NCI-H2196 treated with DMSO at 0.1 percent for 48 hours (cell line): ENCODE data around the gene TP53BP2.

Experiments used
- DNase-seq: peaks from one replicate; lab custom pipeline; 2025; ENCODE audit not compliant: unreplicated experiment; lab: John Stamatoyannopoulos, UW

The TP53BP2 gene

DNA sequence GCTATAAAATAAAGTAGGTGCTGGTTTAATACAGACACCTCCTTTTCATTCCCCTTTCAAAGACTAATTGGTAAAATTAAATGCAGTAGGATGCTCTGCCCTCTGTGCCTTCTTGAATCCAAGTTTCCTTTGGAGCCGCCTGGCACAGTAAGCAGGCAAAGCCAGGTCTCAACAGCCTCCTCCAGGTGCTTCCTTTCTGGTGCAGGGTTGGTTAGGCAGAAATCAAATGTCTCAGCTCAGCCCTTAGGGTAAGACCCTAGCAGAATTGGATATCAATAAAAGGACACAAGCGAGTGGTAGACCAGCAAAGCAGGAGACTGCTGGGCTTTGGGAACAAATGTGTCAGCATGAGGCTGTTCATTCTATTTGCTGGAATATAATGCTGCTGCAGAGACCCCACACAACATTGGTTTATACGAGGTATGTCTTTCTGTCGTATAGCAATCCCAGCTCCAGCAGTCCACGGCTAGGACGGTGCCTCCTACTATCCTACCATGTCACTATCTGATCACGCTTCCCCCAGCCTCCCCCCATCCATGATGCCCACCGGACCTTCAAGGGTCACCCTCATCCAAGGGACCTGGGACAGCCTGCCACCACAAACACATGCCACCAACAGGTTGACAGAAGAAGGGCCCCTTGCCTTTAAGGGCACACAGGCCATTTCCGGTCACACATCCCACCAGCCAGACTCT lies 75.0 kb downstream of the TP53BP2 start:
- DNase-seq = no peak

DNA sequence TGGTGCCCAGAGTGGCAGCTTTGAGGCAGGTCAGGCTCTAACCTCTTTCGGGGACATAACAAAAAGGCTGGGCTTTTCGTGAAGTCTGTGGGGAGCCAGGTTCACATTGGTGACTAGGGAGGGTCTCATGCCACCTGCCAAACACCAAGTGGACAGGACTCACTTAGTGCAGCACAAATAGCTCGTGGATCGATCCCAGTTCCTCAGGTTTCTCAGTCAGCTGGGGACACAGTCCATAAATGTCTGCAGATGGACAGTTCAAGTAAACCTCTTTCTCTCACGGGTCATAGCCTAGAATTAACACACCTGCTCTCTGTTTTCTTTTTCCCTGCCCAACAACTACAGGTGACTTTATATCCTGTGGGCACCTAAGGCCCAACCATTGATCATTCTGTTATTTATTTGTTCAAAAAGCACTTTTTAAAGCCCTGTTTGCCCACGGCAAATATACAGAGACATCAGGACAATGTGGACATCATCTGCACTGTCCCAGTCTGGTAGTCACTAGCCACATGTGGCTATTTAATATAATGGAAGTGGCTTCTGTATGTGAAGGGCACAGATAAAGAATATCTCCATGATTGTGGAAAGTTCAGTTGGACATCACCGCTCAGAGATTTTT lies 79.9 kb downstream of the TP53BP2 start:
- DNase-seq = peak; percentile 19

- DNase-seq = peak; percentile 65
Measured at GRCh38 chr1:223765036-223765718, 80.6 kb downstream of the TP53BP2 start.

GRCh38 chr1:223763881-223764280 lies 81.9 kb downstream of the TP53BP2 start:
- DNase-seq = no peak

GRCh38 chr1:223763251-223763650 lies 82.5 kb downstream of the TP53BP2 start:
- DNase-seq = no peak

GRCh38 chr1:223761411-223761810 lies 84.3 kb downstream of the TP53BP2 start:
- no peak for DNase-seq

GRCh38 chr1:223760833-223761232 lies 84.9 kb downstream of the TP53BP2 start:
- no peak for DNase-seq

DNA sequence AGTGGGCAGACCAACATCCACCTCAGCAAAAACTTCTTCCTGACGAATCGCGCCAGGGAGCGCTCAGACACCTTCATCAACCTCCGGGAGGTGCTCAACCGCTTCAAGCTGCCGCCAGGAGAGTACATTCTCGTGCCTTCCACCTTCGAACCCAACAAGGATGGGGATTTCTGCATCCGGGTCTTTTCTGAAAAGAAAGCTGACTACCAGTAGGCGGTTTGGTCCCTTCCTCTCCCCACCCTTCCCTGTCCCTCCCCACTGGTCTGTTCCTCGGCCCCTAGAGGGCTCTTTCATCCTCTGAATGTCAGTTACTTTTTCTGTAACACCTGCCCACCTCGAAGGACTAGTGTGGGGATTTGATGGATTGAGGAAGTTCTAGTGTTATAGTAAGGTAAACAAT lies 86.5 kb downstream of the TP53BP2 start:
- no peak for DNase-seq

DNA sequence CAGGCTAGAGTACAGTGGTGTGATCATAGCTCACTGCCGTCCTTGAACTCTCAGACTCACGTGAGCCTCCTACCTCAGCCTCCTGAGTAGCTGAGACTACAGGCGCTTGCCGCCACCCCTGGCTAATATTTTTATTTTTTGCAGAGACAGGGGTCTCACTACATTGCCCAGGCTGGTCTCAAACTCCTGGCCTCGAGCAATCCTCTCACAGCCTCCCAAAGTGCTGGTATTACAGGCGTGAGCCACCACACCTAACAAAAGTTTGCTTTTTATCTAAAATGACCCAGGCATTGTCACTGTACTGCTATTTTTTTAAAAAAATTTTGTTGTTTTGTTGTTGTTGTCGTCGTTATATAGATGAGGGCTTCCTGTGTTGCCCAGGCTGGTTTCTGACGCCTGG lies 87.0 kb downstream of the TP53BP2 start:
- DNase-seq = no peak

DNA sequence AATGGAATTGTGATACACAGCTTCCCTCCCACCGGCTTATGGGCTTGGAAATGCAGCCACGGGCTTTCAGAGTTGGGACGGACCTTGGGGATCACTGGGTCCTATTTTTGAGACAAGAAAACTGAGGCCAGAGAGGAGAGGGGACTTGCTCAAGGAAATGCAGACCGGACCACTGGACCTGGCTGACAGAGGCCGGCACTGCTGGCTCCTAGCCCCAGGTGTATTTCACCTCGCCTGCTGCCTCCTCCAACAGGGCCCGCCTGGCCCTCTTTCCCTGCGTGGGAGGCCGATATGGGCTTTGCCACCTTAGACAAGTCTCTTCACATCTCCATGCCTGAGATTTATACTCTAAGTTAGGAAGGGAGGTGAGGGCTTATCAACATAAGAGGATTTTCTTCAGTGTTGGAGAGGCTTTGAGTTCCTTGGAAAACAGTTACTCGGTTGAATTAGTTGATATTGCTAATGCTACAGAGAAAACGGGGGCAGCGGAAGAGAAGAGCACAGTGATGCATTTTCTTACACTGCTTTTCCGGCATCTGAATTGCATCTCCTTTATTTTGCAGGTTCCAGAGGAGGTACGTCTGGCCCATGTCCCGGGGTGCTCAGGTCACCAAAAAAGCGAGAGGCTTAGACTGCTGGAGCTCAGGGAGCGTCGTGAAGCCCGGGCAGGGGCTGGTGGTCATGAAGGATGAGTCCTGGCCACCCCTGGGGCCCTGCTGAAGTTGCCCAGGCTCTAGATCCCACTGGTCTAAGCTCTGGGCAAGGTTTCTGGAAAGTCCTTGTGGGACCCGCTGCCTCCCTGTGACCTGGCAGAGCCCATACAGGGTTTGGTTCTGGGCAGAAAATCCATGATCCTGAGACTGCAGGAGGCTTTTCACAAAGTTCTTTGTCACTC lies 88.7 kb downstream of the TP53BP2 start:
- no peak for DNase-seq

GRCh38 chr1:223755992-223756775 lies 89.6 kb downstream of the TP53BP2 start:
- no peak for DNase-seq

DNA sequence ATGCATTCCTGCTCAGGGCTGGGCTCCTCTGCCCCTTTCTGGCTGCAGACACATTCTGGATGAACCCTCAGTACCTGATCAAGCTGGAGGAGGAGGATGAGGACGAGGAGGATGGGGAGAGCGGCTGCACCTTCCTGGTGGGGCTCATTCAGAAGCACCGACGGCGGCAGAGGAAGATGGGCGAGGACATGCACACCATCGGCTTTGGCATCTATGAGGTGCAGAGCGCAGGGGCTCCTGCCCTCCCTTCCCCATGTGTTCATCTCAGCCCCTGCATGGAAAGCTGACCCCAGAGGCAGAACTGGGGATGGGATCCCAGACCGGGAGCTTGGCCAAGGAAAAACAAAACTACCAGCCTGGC lies 90.3 kb downstream of the TP53BP2 start:
- DNase-seq = no peak

DNA sequence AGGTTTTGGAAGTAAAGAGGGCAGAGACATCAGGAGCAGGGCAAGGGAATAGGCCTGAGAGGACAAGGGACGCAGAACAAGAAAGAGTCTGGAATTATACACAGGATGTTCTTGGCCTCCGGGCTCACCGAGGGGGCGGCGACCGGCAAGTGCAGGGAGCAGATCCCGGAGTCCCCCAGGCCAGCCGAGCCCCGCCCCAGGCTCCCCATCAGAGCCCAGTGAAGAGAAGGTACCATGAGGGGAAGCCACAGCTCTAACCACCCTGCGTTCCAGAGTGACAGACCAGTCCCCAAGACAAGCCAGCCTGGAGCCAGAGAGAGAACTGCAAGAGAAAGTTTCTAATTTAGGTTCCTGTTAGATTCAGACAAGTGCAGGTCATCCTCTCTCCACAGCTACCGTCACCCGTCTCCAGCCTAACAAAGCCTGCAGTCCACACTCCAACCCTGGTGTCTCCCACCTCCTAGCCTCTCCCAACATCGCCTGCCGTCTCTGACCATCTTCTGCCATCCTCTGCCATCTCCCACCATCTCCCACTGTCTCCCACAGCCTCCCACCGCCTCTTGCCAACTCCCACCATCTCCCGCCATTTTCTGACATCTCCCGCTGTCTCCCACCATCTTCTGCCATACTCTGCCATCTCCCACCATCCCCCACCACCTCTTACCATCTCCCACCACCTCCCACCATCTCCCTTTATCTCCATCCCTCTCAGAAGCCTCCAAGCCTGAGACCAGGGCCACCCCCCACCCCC lies 90.9 kb downstream of the TP53BP2 start:
- DNase-seq = no peak

DNA sequence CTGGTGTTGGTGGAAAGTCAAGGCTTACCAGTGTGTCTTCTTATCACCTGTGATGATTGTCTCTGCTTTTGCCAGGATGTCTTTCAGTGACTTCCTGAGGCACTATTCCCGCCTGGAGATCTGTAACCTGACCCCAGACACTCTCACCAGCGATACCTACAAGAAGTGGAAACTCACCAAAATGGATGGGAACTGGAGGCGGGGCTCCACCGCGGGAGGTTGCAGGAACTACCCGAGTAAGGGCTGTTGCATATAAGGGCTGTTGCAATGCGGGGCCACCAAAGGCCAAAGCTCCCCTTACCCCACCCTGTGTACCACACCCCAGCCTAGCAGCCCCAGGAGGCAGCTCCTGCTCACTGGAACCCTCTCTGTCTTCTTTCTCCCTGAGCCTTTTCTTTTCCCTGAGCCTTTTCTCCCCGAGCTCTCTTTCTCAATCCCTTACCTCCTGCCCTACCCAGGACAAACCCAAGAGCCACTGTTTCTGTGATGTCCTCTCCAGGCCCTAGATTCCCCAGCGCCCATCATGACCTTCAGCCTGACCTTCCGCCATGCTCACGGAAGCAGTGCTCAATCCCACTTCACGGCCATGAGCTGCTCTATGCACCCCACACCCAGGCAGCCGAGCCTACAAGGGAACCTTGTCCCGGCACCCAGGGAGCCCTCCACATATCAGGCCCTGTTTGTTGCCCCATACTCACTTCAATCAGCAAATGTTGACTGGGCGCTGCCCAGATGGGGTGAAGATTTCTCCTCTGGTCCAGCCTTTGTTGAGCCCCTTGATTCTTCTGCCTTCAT lies 92.8 kb downstream of the TP53BP2 start:
- DNase-seq = no peak

DNA sequence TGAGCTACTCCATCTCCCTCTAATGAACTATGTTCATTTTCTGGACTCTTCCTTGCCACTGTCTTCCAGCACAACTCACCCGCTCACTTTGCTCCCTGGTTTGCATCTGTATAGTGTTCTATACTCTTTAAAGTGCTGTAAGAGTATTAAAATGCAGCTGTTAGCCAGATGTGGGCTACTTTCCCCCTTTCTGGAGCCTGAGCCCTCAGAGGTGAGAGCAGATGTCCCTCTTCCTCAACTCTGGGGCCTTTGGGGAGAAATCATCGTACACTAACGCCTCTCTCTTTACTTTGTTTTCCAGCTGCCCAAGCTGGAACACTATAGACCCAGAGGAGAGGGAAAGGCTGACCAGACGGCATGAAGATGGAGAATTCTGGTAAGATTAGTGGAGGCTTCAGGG lies 94.1 kb downstream of the TP53BP2 start:
- no peak for DNase-seq

DNA sequence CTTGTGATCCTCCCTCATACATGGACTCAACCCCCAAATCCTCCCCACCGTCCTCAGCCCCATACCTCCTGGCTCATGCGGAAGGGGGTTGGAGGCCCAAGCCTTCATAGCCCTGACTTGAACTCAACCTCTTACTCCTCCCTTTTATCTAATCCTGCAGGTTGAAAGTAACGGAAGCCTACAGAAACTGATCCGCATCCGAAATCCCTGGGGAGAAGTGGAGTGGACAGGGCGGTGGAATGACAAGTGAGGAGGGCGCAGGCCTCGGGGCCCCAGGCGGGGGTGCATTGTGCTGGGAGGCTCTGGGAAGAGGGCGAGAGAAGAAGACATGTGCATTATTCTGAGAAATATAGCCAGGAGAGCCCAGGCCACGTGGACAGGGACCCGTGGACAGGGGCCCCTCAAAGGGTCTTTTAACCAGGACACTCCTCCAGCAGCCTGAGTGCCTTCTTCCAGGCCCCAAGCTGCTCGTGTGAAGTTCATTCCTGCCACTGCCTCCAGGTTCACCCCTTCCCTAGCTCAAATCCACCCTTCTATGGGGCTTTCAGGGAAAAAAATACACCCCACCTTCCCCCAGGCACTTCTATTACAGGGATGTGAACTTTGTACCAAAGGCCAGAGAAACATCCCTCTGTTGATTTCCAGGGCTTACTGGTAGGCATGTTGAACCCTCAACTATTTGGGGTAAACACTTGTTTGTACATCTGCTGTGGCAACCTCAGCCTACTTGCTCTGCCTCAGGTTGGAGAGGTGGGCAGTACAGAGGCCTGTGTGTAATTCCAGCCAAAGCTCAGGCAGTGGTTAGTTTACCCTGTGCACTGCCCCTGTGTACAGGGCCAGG lies 94.8 kb downstream of the TP53BP2 start:
- no peak for DNase-seq

GRCh38 chr1:223748773-223749733 lies 96.7 kb downstream of the TP53BP2 start:
- no peak for DNase-seq
